GM12878 (cell line): ENCODE results near the gene RPLP1. TPM values are rescaled to one million over a fixed set of nuclear protein-coding genes. Genes with fewer than 3 reads are reported as not detected.

Experiments used
- ATAC-seq: fragments of 200-7000 bp; cut with Tn5 transposase; 3 replicates; pipeline ENCODE4 v1.9.1; 2020; ENCODE audit warnings: mild to moderate bottlenecking, moderate library complexity
- BruUV-seq: library from RNA; stranded (reverse); fragments of 400-500 nt; replicated peaks from 2 replicates; lab custom pipeline; 2021; lab: Mats Ljungman, UMichigan
- CTCF ChIA-PET: fragments of 300-600 bp; sonication (Branson Sonifier 250); formaldehyde crosslinking; extraction: SDS; loops from one replicate; lab custom pipeline; 2021; ENCODE audit warnings: inconsistent platforms; lab: Yijun Ruan, JAX
- POLR2A ChIA-PET: fragments of 350-600 bp; formaldehyde crosslinking; extraction: SDS; loops from one replicate; lab custom pipeline; 2021; ENCODE audit warnings: inconsistent platforms; lab: Charles Lee
- RAD21 ChIA-PET: fragments of 300-600 bp; sonication (Branson Sonifier 250); formaldehyde crosslinking; loops from one replicate; lab custom pipeline; 2023; ENCODE audit warnings: antibody characterized with exemption; ENCODE audit not compliant: unreplicated experiment; lab: Charles Lee
- SMC1A ChIA-PET: fragments of 300-600 bp; sonication (Branson Sonifier 250); formaldehyde crosslinking; loops from one replicate; lab custom pipeline; 2023; ENCODE audit not compliant: unreplicated experiment, uncharacterized antibody; lab: Charles Lee
- DNase-seq: peaks from one replicate; pipeline ENCODE4 v3.0.0-alpha.2; 2011; ENCODE audit warnings: low read depth, low spot score
- FAIRE-seq: peaks from 3 replicates; lab custom pipeline; 2011; peaks lifted over from hg19 to GRCh38; lab: Jason Lieb, UNC
- H2AFZ ChIP-seq: 2 replicates; pipeline ENCODE4 v1.6.0; 2011; ENCODE audit warnings: low read depth, low read length, control low read depth; ENCODE audit not compliant: control insufficient read depth
- H3K27ac ChIP-seq: 2 replicates; pipeline ENCODE4 v1.5.1; 2011; ENCODE audit warnings: control low read depth; ENCODE audit not compliant: control insufficient read depth, insufficient read depth
- H3K27me3 ChIP-seq, 2 experiments: replicated peaks in 1 of 2; 2 replicates each; pipeline versions ENCODE4 v1.6.0 to v1.6.1; 2011; ENCODE audit warnings: low read length in 1 of 2; ENCODE audit not compliant: control insufficient read depth in 2 of 2, insufficient read depth in 2 of 2
- H3K36me3 ChIP-seq, 2 experiments: 2 replicates each; pipeline ENCODE4 v1.5.1; 2011; ENCODE audit warnings: low read length in 1 of 2; ENCODE audit not compliant: control insufficient read depth in 2 of 2, insufficient read depth in 2 of 2
- H3K4me1 ChIP-seq: 2 replicates; pipeline ENCODE4 v1.6.1; 2011; ENCODE audit warnings: mild to moderate bottlenecking, low read length, moderate library complexity, mixed read lengths; ENCODE audit not compliant: control insufficient read depth, insufficient read depth
- H3K4me2 ChIP-seq: 2 replicates; pipeline ENCODE4 v1.6.0; 2011; ENCODE audit warnings: control low read depth; ENCODE audit not compliant: control insufficient read depth, insufficient read depth
- H3K4me3 ChIP-seq: fragments of 200-600 bp; sonication (generic); 2 replicates; pipeline ENCODE4 v1.5.1; 2016
- H3K79me2 ChIP-seq: 2 replicates; pipeline ENCODE4 v1.6.0; 2011; ENCODE audit warnings: low read length; ENCODE audit not compliant: control insufficient read depth, insufficient read depth
- H3K9ac ChIP-seq: 2 replicates; pipeline ENCODE4 v1.8.0; 2011; ENCODE audit warnings: low read length, control low read depth, mixed read lengths; ENCODE audit not compliant: control insufficient read depth, insufficient read depth
- H3K9me3 ChIP-seq: replicated peaks from 3 replicates; pipeline ENCODE4 v1.5.1; 2011; ENCODE audit warnings: mild to moderate bottlenecking, low read length; ENCODE audit not compliant: control insufficient read depth, insufficient read depth
- H4K20me1 ChIP-seq: 2 replicates; pipeline ENCODE4 v1.6.0; 2011; ENCODE audit not compliant: control insufficient read depth, insufficient read depth
- CBX3 ChIP-seq: fragments of 200-600 bp; sonication (generic); IDR thresholded peaks from 2 replicates; pipeline ENCODE4 v1.6.1; 2016; ENCODE audit warnings: low read depth, borderline replicate concordance
- E2F8 ChIP-seq: fragments of 450-650 bp; IDR thresholded peaks from 2 replicates; pipeline ENCODE4 v1.6.1; 2018; ENCODE audit warnings: mild to moderate bottlenecking, low read depth, moderate library complexity; ENCODE audit not compliant: partially characterized antibody
- ETV6 ChIP-seq, 2 experiments: fragments of 450-650 bp in 1 of 2; IDR thresholded peaks in 1 of 2; conservative IDR thresholded peaks in 1 of 2; 2 replicates each; pipeline ENCODE4 v1.6.1; 2014; ENCODE audit warnings: antibody characterized with exemption in 1 of 2, borderline replicate concordance in 1 of 2, low read depth in 1 of 2, mild to moderate bottlenecking in 1 of 2, moderate library complexity in 1 of 2
- HCFC1 ChIP-seq: fragments of 150-350 bp; IDR thresholded peaks from 2 replicates; pipeline ENCODE4 v1.6.1; 2014; ENCODE audit warnings: low read length
- NFYB ChIP-seq: IDR thresholded peaks from 2 replicates; pipeline ENCODE4 v1.6.1; 2011; ENCODE audit warnings: low read depth, mild to moderate bottlenecking, low read length, improper control_type of control experiment, moderate library complexity; ENCODE audit not compliant: insufficient read depth
- RELA ChIP-seq: fragments of 450-650 bp; IDR thresholded peaks from 2 replicates; pipeline ENCODE4 v1.8.0; 2014; ENCODE audit warnings: borderline replicate concordance; ENCODE audit not compliant: partially characterized antibody
- SREBF1 ChIP-seq: IDR thresholded peaks from 2 replicates; pipeline ENCODE4 v1.6.1; 2012; ENCODE audit warnings: mild to moderate bottlenecking, low read length
- YBX1 ChIP-seq: fragments of 450-650 bp; IDR thresholded peaks from 2 replicates; pipeline ENCODE4 v1.6.1; 2016; ENCODE audit warnings: antibody characterized with exemption
- ZNF207 ChIP-seq: fragments of 450-650 bp; IDR thresholded peaks from 2 replicates; pipeline ENCODE4 v1.6.1; 2014; ENCODE audit warnings: antibody characterized with exemption, mild to moderate bottlenecking, borderline replicate concordance
- in situ Hi-C: fragments of 300-500 bp; cut with MboI; formaldehyde crosslinking; loops from 9 replicates; pipeline ENCODE4 v1.14.3; 2018; ENCODE audit warnings: mixed read lengths
- intact Hi-C: fragments of 100-400 bp; cut with micrococcal nuclease; formaldehyde crosslinking; loops from one replicate; pipeline ENCODE4 v1.14.2; 2022; ENCODE audit not compliant: unreplicated experiment
- polyA plus RNA-seq, 11 experiments: library from polyadenylated mRNA; depleted of rRNA in 4 of 11; unstranded in 6 of 11; stranded (reverse) in 5 of 11; fragments of >200 nt; fragmentation: Nextera tagmentation in 4 of 11; fragmentation: Illumina TruSeq in 1 of 11; extraction: Ambion mirVana in 4 of 11; extraction: Trizol in 1 of 11; gene quantifications; 1 replicate in 1 of 11; 2 replicates in 10 of 11; pipeline versions ENCODE4 v1.2.1 to v1.2.3, GENCODE V29; 2011 to 2016; ENCODE audit warnings: inconsistent platforms in 2 of 11, missing spikeins in 2 of 11, low read depth in 1 of 11
- total RNA-seq, 4 experiments: library from RNA; depleted of rRNA in 3 of 4; stranded (reverse); fragments of >200 nt in 3 of 4; fragmentation: Illumina TruSeq in 1 of 4; extraction: Trizol in 1 of 4; gene quantifications; 2 replicates each; pipeline versions ENCODE4 v1.2.1 to v1.2.3, GENCODE V29; 2013 to 2021

Gene RPLP1
- total and polyA plus RNA-seq, 10 of the 15 experiments (the other 5 are each of a cell fraction or from before 2014, with no cell fraction given), result 217 to 3,098 (median 1,664) TPM

- TF ChIP-seq HCFC1, result no peak
These were observed 35.0 kb upstream of the RPLP1 start (continued) for GRCh38 chr15:69417581-69417980.

DNA sequence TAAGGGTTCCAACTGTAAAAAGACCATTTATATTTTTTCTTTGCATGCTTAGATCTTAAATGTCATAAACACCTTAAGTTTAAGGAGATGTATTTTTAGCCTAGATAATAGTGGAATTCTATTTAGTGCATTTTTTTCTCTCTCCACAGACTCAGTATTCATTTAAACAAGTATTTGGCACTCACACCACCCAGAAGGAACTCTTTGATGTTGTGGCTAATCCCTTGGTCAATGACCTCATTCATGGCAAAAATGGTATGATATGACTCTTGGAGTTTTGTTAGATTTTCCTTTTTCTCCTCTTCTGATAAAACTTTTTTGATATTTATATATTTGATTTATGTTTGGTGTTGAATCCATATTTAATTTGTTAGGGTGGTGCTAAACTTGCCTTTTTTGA is 31.1 kb upstream of the RPLP1 start:
- BruUV-seq, result no TSS peak
- Histone ChIP-seq H4K20me1 (no peaks in the 10 kb centered on the region), H3K4me1 (no peaks in the 10 kb centered on the region), H3K9me3 (no peaks in the 10 kb centered on the region), H3K4me3 (no peak overlapping the region), H3K27me3 (no peaks in the 10 kb centered on the region), H3K36me3 (peaks cover 5 to 23% of the 10 kb centered on the region in 2 experiments), H2AFZ (no peak overlapping the region), H3K79me2 (peaks cover 13% of the 10 kb centered on the region), H3K27ac (no peak overlapping the region), H3K9ac (no peak overlapping the region), H3K4me2 (no peak overlapping the region)
- no peak for ATAC-seq
- no peak for TF ChIP-seq ETV6 (conservative IDR thresholded peaks at IDR 0.05 in 1 of 2, IDR thresholded peaks at IDR 0.05 in 1 of 2; ENCODE audit: borderline replicate concordance in 1 of 2, low read depth in 1 of 2)
- no peak for TF ChIP-seq NFYB
- no peak for TF ChIP-seq YBX1
- TF ChIP-seq RELA, result no peak
- TF ChIP-seq CBX3, result no peak
- TF ChIP-seq E2F8, result no peak
- no peak for TF ChIP-seq ZNF207
- no peak for TF ChIP-seq SREBF1
- in situ Hi-C loops (no loop called here), intact Hi-C loops (no loop called here)
- DNase-seq, result no peak
- SMC1A ChIA-PET, result interaction anchor here (1.0 kb wide), 1 partner anchor 10 kb away, joined by 3 read pairs; no protein-coding TSS in a partner anchor
- FAIRE-seq, result no peak
- RAD21 ChIA-PET, result no interaction called here
- CTCF ChIA-PET, result interaction anchor here (1.0 to 1.4 kb wide), 2 partner anchors 10 to 18 kb away, joined by 3 read pairs; no protein-coding TSS in a partner anchor
- POLR2A ChIA-PET, result interaction anchor here (0.9 kb wide), 1 partner anchor 33 kb away, joined by 3 read pairs; no protein-coding TSS in a partner anchor
